Breast epithelium (tissue), 4 donors: ENCODE measurements around the gene DTNB. TPM values are rescaled to one million over a fixed set of nuclear protein-coding genes. Genes with fewer than 3 reads are reported as not detected.

Source experiments
- DNase-seq, 2 donors: peaks; one replicate each; pipeline ENCODE4 v3.0.0-alpha.2; 2019; ENCODE audit warnings: low spot score in 2 of 2
- H3K27ac ChIP-seq, 2 donors: fragments of 200-600 bp; sonication (generic) in 1 of 2; one replicate each; pipeline ENCODE4 v1.5.1; 2016 to 2019; ENCODE audit warnings: mild to moderate bottlenecking in 1 of 2
- H3K27me3 ChIP-seq, 2 donors: fragments of 200-600 bp; sonication (generic) in 1 of 2; one replicate each; pipeline versions ENCODE4 v1.5.1 to v1.6.0; 2017 to 2019; ENCODE audit warnings: control low read depth in 1 of 2, mild to moderate bottlenecking in 1 of 2
- H3K36me3 ChIP-seq: fragments of 200-600 bp; one replicate; pipeline ENCODE4 v1.5.1; 2019
- H3K4me1 ChIP-seq, 2 donors: fragments of 200-600 bp; sonication (generic); one replicate each; pipeline ENCODE4 v1.5.1; 2016 to 2019; ENCODE audit warnings: control low read depth in 1 of 2
- H3K4me3 ChIP-seq, 3 donors: fragments of 200-600 bp; sonication (generic); 1 replicate in 2 of 3; 2 replicates in 1 of 3; pipeline ENCODE4 v1.5.1; 2016 to 2019; ENCODE audit warnings: mild to moderate bottlenecking in 3 of 3, moderate library complexity in 2 of 3
- H3K9me3 ChIP-seq, 2 donors: fragments of 200-600 bp; sonication (generic) in 1 of 2; one replicate each; pipeline ENCODE4 v1.5.1; 2016 to 2019; ENCODE audit warnings: control low read depth in 1 of 2
- CTCF ChIP-seq, 3 donors: fragments of 450-650 bp; IDR thresholded peaks; one replicate each; pipeline ENCODE4 v1.5.1; 2016 to 2017; ENCODE audit warnings: antibody characterized with exemption in 3 of 3, mild to moderate bottlenecking in 3 of 3, moderate library complexity in 3 of 3
- POLR2A ChIP-seq: fragments of 450-650 bp; IDR thresholded peaks from one replicate; pipeline ENCODE4 v1.6.1; 2016; ENCODE audit warnings: antibody characterized with exemption, mild to moderate bottlenecking, moderate library complexity
- POLR2AphosphoS5 ChIP-seq, 3 donors: sonication (generic); formaldehyde crosslinking; IDR thresholded peaks; one replicate each; pipeline ENCODE4 v1.6.1; 2017; ENCODE audit warnings: antibody characterized with exemption in 3 of 3
- intact Hi-C: fragments of 100-400 bp; cut with DNase I; formaldehyde crosslinking; loops from one replicate; pipeline ENCODE4 v1.15.1; 2023; ENCODE audit warnings: low total_unique reads
- total RNA-seq, 3 donors: library from RNA; depleted of rRNA; stranded (reverse); fragments of >200 nt; gene quantifications; one replicate each; pipeline ENCODE4 v1.1.0, GENCODE V29; 2016

The DTNB gene
- total RNA-seq, 3 donors from 2014 or later = 7.8 to 63.4 (median 44.9) TPM

GRCh38 chr2:25341011-25341727 lies 332.2 kb downstream of the DTNB start:
- Histone ChIP-seq H3K27ac (peak overlapping the region; percentile 61 to 91), H3K4me1 (peaks cover 0 to 5% of the 10 kb centered on the region in 2 donors)

DNA sequence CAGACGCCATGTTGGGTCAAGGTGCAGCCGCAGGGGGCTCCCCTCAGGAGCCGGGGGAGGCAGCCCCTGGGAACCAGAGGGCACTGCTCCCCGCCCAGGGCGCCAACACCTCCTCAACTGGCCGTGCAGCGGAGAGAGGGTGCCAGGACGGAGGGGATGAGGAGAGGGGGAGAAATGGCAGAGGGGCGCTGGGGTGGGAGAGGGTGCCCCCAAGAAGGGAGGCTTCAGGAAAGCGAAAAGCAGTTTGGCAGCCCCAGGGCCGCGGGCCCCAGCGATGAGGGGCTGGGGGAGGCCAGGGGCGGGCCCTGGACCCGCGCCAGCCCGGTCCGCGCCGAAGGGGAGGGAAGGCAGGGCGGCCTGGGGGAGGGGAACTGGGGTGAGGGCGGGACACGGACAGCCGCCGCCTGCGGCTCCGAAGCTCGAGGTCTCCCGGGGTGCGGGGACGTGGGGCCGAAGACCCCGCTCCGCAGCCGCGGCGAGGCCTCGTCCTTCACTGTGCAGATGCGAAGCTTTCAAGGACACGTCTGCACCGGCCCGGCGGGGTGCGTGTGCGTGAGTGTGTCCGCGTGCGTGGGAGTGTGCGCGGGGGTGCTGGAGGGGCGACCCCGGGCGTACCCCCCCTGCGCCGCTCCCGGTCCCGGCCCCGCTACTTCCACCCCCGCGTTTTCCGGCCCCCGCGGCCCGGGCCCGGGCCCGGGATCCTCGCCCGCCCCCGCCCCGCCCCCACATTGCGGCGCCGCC lies 333.0 kb downstream of the DTNB start:
- Histone ChIP-seq H3K27ac (peak overlapping the region; percentile 61 to 91), H3K4me3 (peak overlapping the region; percentile 63 to 81 (median 75)), H3K27me3 (no peaks in the 10 kb centered on the region), H3K9me3 (no peaks in the 10 kb centered on the region), H3K4me1 (peaks cover 0 to 5% of the 10 kb centered on the region in 2 donors), H3K36me3 (no peaks in the 10 kb centered on the region)
- intact Hi-C loops = no loop called here
- TF ChIP-seq CTCF (IDR thresholded peaks at IDR 0.05) (no peak), POLR2A (no peak), POLR2AphosphoS5 (IDR thresholded peaks at IDR 0.05) (no peak)
- no peak for DNase-seq

More at GRCh38 chr2:25341011-25341727, 332.2 kb downstream of the DTNB start:
- H3K27me3 ChIP-seq = no peaks in the 10 kb centered on the region
- no peak for TF ChIP-seq CTCF (IDR thresholded peaks at IDR 0.05)
- TF ChIP-seq POLR2A = no peak
- no peak for TF ChIP-seq POLR2AphosphoS5 (IDR thresholded peaks at IDR 0.05)
- intact Hi-C loops = no loop called here
- H3K4me3 ChIP-seq = peak overlapping the region; percentile 63 to 81 (median 75)
- DNase-seq = no peak
- H3K36me3 ChIP-seq = no peaks in the 10 kb centered on the region
- H3K9me3 ChIP-seq = no peaks in the 10 kb centered on the region

DNA sequence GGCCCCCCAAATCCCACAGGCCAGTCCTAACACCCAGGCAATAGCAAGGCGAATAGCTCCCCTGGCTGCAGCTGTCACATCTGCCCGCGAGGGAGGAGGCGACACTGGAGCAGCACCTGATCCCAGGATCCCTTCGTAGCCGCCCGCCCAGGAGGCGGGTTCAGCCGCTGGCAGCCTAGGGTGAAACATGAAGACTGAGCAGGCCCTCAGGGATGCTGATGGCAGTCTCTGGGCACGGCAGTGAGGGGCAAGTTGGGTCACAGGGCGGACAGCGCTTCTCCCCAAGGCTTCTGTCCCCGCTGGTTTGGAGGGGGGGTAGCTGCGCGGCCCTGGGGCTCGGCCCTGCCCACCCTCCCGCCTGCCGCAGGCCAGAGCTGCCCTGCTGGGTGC lies 333.6 kb downstream of the DTNB start:
- Histone ChIP-seq H3K4me3 (peak overlapping the region; percentile 63 to 81 (median 75)), H3K27me3 (no peaks in the 10 kb centered on the region), H3K27ac (peak overlapping the region; percentile 61 to 91), H3K4me1 (peaks cover 0 to 5% of the 10 kb centered on the region in 2 donors), H3K9me3 (no peaks in the 10 kb centered on the region), H3K36me3 (no peaks in the 10 kb centered on the region)
- peak in 1 of 2 donors; percentile 42 for DNase-seq
- intact Hi-C loops = no loop called here
- TF ChIP-seq POLR2AphosphoS5 (IDR thresholded peaks at IDR 0.05) (peak in 2 of 3 donors; percentile 38 to 54), CTCF (IDR thresholded peaks at IDR 0.05) (no peak), POLR2A (no peak)

DNA sequence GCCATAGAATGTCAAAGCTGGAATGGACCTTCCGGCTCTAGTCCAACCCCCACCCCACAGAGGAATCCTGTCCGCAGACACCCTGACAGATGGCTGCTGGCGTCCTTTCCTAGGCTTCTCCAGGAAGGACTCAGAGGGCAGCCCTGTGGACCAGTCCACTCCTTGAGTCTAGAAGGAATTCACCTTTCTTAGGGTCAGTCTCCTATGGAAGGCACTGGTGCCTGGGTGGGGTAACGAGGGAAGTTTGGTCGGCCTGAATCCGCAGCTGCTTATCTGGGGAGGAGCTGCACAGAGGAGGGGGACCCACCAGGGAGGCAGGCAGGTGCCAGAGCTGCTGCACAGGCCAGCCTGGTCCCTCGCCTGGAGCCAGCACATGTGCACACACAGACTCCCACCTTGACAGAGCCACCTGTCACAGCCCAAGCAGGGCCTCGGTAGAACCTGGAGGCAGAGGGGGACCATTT lies 334.1 kb downstream of the DTNB start:
- H3K27ac ChIP-seq = peak overlapping the region in 1 of 2 donors; percentile 91
- peak overlapping the region in 1 of 3 donors; percentile 81 for H3K4me3 ChIP-seq
- no peaks in the 10 kb centered on the region for H3K36me3 ChIP-seq
- intact Hi-C loops = no loop called here
- DNase-seq = no peak
- H3K27me3 ChIP-seq = no peaks in the 10 kb centered on the region
- peaks cover 0 to 5% of the 10 kb centered on the region in 2 donors for H3K4me1 ChIP-seq
- no peaks in the 10 kb centered on the region for H3K9me3 ChIP-seq
- no peak for TF ChIP-seq POLR2A
- no peak for TF ChIP-seq POLR2AphosphoS5 (IDR thresholded peaks at IDR 0.05)
- TF ChIP-seq CTCF (IDR thresholded peaks at IDR 0.05) = no peak

GRCh38 chr2:25338401-25338800 lies 335.0 kb downstream of the DTNB start:
- H3K27me3 ChIP-seq = no peaks in the 10 kb centered on the region
- no peaks in the 10 kb centered on the region for H3K9me3 ChIP-seq
- no peak for TF ChIP-seq CTCF (IDR thresholded peaks at IDR 0.05)
- no peak for TF ChIP-seq POLR2AphosphoS5 (IDR thresholded peaks at IDR 0.05)
- TF ChIP-seq POLR2A = no peak
- no peak for DNase-seq
- H3K27ac ChIP-seq = no peak overlapping the region
- peaks cover 0 to 5% of the 10 kb centered on the region in 2 donors for H3K4me1 ChIP-seq
- H3K36me3 ChIP-seq = no peaks in the 10 kb centered on the region
- intact Hi-C loops = no loop called here
- no peak overlapping the region for H3K4me3 ChIP-seq
